ENCODE results near the gene DNMBP.
"Not testable (repeated sequence)": the region's sequence is repeated elsewhere in the genome, so short reads cannot be mapped to it uniquely, and the experiment has no call there.

Gene DNMBP

GRCh38 chr10:99915414-99915813 is 94.3 kb downstream of the DNMBP start:
- Mint-ChIP-seq H3K27me3 (ENCODE audit: low read depth) (no peaks in the 10 kb centered on the region), H3K36me3 (ENCODE audit: low read depth) (no peaks in the 10 kb centered on the region), H3K9me3 (no peaks in the 10 kb centered on the region), H3K27ac (no peak overlapping the region), H3K4me3 (no peak overlapping the region), H3K4me1 (ENCODE audit: low read depth) (no peaks in the 10 kb centered on the region)
- DNase-seq (ENCODE audit: low spot score) = no peak

DNA sequence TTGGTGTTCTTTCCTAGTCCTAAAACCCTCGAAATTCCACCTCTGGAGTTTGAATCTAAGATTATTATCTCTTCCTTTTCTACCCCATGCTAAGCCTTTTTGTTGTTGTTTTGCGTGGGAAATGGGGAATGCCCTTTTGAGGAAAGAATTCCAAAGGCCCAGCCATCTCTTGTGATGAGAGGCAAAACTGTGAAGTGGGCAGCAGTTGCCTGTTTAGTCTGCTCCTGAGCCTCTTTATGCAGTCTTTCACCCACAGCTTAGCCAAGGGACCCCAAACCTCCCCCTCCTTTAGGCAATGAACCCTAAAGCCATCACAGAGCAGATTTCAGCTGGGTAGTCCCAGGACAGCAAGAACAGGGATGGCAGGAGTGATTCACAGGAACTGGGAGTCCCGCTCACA is 95.5 kb downstream of the DNMBP start:
- no peaks in the 10 kb centered on the region for H3K36me3 Mint-ChIP-seq (ENCODE audit: low read depth)
- no peak for DNase-seq (ENCODE audit: low spot score)
- no peaks in the 10 kb centered on the region for H3K9me3 Mint-ChIP-seq
- H3K4me3 Mint-ChIP-seq = no peak overlapping the region
- H3K27me3 Mint-ChIP-seq (ENCODE audit: low read depth) = no peaks in the 10 kb centered on the region
- peaks cover 1% of the 10 kb centered on the region for H3K4me1 Mint-ChIP-seq (ENCODE audit: low read depth)
- H3K27ac Mint-ChIP-seq = no peak overlapping the region

DNA sequence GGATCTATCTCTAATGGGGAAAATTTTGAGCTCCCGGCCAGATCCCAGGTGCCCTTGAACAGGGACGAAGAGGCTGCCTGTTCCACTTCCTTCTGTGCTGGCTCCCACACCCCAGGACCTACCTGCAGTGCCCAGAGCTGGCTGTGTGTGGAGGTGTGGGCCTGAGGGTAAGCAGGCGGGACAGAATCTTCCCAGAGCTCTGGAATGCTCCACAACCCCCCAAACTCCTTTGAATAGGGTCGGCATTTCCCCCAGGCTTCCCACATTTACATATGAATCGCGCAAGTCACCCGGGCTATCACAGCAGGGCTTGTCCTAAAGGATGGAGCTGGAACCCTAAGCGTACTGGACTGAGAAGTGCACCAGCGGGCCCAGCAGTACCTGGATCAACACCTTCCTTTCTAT is 95.9 kb downstream of the DNMBP start:
- DNase-seq (ENCODE audit: low spot score) = no peak
- Mint-ChIP-seq H3K36me3 (ENCODE audit: low read depth) (no peaks in the 10 kb centered on the region), H3K27me3 (ENCODE audit: low read depth) (no peaks in the 10 kb centered on the region), H3K4me3 (no peak overlapping the region), H3K27ac (no peak overlapping the region), H3K4me1 (ENCODE audit: low read depth) (peaks cover 6% of the 10 kb centered on the region), H3K9me3 (no peaks in the 10 kb centered on the region)

GRCh38 chr10:99912041-99912440 is 97.7 kb downstream of the DNMBP start:
- no peak overlapping the region for H3K4me3 Mint-ChIP-seq
- H3K4me1 Mint-ChIP-seq (ENCODE audit: low read depth) = peaks cover 7% of the 10 kb centered on the region
- DNase-seq (ENCODE audit: low spot score) = no peak
- no peaks in the 10 kb centered on the region for H3K9me3 Mint-ChIP-seq
- H3K27me3 Mint-ChIP-seq (ENCODE audit: low read depth) = no peaks in the 10 kb centered on the region
- no peaks in the 10 kb centered on the region for H3K36me3 Mint-ChIP-seq (ENCODE audit: low read depth)
- H3K27ac Mint-ChIP-seq = no peak overlapping the region

DNA sequence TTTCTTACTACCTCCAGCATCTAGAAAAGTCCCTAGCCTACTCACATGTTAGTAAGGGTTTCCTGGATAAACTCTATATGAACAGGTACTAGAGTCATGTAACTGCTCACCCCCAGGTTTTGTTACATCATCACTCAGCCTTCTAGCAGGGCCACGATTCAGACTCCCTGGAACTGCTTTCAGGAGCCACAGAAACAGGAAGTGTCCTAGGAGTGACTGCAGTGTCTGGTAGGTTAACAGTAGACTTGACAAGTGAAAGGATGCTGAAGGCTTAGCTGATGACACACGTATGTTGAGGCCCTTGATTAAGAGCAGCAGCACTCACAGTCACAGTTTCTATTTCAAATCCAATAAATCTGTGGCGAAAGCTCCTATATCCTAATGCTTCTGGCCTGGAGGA is 101.2 kb downstream of the DNMBP start:
- no peak for DNase-seq (ENCODE audit: low spot score)
- Mint-ChIP-seq H3K27ac (no peak overlapping the region), H3K36me3 (ENCODE audit: low read depth) (no peaks in the 10 kb centered on the region), H3K4me3 (no peak overlapping the region), H3K4me1 (ENCODE audit: low read depth) (peaks cover 7% of the 10 kb centered on the region), H3K9me3 (no peaks in the 10 kb centered on the region), H3K27me3 (ENCODE audit: low read depth) (no peaks in the 10 kb centered on the region)

DNA sequence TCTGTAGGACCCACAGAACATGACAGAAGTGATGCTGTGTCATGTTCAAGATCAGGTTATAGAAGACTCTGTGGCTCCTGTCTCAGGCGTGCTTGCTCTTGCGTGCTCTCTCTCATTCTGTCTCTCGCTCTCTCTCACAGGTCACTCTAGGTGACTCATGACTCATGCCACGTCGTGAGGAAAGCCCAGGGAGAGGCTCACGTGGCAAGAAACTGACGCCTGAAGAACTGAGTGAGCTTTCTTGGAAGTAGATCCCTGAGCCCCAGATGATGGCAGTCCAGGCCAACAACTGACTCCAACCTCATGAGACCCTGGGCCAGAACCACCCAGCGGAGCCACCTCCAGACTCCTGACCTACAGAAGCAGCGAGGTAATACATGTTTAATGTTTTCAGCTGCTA is 103.3 kb downstream of the DNMBP start:
- Mint-ChIP-seq H3K27ac (no peak overlapping the region), H3K9me3 (no peaks in the 10 kb centered on the region), H3K4me1 (ENCODE audit: low read depth) (peaks cover 7% of the 10 kb centered on the region), H3K27me3 (ENCODE audit: low read depth) (no peaks in the 10 kb centered on the region), H3K36me3 (ENCODE audit: low read depth) (no peaks in the 10 kb centered on the region), H3K4me3 (no peak overlapping the region)
- DNase-seq (ENCODE audit: low spot score) = no peak

GRCh38 chr10:99905971-99906370 is 103.8 kb downstream of the DNMBP start:
- peaks cover 7% of the 10 kb centered on the region for H3K4me1 Mint-ChIP-seq (ENCODE audit: low read depth)
- H3K27me3 Mint-ChIP-seq (ENCODE audit: low read depth) = no peaks in the 10 kb centered on the region
- DNase-seq (ENCODE audit: low spot score) = no peak
- no peak overlapping the region for H3K27ac Mint-ChIP-seq
- no peaks in the 10 kb centered on the region for H3K36me3 Mint-ChIP-seq (ENCODE audit: low read depth)
- no peak overlapping the region for H3K4me3 Mint-ChIP-seq
- H3K9me3 Mint-ChIP-seq = no peaks in the 10 kb centered on the region

DNA sequence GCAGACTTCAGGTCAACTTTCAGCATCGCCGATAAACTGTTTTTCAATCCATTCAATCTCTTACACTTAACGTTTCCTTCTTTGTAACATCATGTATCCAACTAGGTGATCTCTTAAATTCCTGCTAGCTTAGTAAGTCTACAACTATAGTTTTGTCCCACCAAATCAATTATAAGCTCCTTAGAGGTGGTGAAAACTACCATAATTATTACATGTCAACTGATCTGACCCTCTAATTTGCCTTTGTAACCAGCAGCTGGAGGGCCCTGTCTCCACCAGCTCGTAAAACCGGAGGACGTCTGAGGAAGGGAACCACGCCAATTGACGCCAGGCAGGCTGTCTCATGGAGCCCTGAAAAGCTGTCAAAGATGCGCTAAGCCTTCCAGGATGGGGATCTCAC is 113.9 kb downstream of the DNMBP start:
- H3K27me3 Mint-ChIP-seq (ENCODE audit: low read depth) = no peaks in the 10 kb centered on the region
- H3K9me3 Mint-ChIP-seq = no peaks in the 10 kb centered on the region
- H3K4me1 Mint-ChIP-seq (ENCODE audit: low read depth) = no peaks in the 10 kb centered on the region
- H3K4me3 Mint-ChIP-seq = no peak overlapping the region
- no peaks in the 10 kb centered on the region for H3K36me3 Mint-ChIP-seq (ENCODE audit: low read depth)
- DNase-seq (ENCODE audit: low spot score) = no peak
- no peak overlapping the region for H3K27ac Mint-ChIP-seq

- not testable (repeated sequence) for H3K27ac Mint-ChIP-seq; H3K4me1 Mint-ChIP-seq (ENCODE audit: low read depth); DNase-seq (ENCODE audit: low spot score); H3K27me3 Mint-ChIP-seq (ENCODE audit: low read depth); H3K4me3 Mint-ChIP-seq; H3K36me3 Mint-ChIP-seq (ENCODE audit: low read depth); H3K9me3 Mint-ChIP-seq
Observed at GRCh38 chr10:99895066-99895465, 114.7 kb downstream of the DNMBP start.

GRCh38 chr10:99894613-99895012 is 115.1 kb downstream of the DNMBP start:
- H3K27ac Mint-ChIP-seq = no peak overlapping the region

GRCh38 chr10:99888622-99889021 is 121.1 kb downstream of the DNMBP start:
- peaks cover 2% of the 10 kb centered on the region for H3K27me3 Mint-ChIP-seq (ENCODE audit: low read depth)
- H3K4me3 Mint-ChIP-seq = no peak overlapping the region
- H3K4me1 Mint-ChIP-seq (ENCODE audit: low read depth) = no peaks in the 10 kb centered on the region
- H3K9me3 Mint-ChIP-seq = no peaks in the 10 kb centered on the region
- no peak overlapping the region for H3K27ac Mint-ChIP-seq
- no peak for DNase-seq (ENCODE audit: low spot score)
- no peaks in the 10 kb centered on the region for H3K36me3 Mint-ChIP-seq (ENCODE audit: low read depth)

More at GRCh38 chr10:99894613-99895012, 115.1 kb downstream of the DNMBP start:
- Mint-ChIP-seq H3K27me3 (ENCODE audit: low read depth) (no peaks in the 10 kb centered on the region), H3K9me3 (no peaks in the 10 kb centered on the region), H3K4me3 (no peak overlapping the region), H3K4me1 (ENCODE audit: low read depth) (no peaks in the 10 kb centered on the region), H3K36me3 (ENCODE audit: low read depth) (no peaks in the 10 kb centered on the region)
- no peak for DNase-seq (ENCODE audit: low spot score)

DNA sequence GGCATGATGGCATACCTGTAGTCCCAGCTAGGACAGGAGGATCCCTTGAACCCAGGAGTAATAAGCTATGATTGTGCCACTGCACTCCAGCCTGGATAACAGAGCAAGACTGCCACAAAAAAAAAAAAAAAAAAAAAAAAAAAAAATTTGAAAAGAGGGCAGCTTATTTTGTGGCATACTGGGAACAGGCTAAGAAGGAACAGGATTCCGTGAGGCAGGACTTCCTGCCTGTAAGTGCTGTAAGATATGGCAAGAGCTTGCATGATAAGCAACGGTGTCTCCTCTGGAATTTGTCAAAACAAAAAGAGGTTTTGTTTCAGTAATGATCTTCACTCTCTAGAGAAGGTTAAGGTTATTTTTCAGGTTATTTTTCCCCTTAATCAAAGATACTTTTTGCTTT is 126.2 kb downstream of the DNMBP start:
- Mint-ChIP-seq H3K9me3 (no peaks in the 10 kb centered on the region), H3K27ac (no peak overlapping the region), H3K27me3 (ENCODE audit: low read depth) (peaks cover 8% of the 10 kb centered on the region), H3K4me3 (no peak overlapping the region), H3K36me3 (ENCODE audit: low read depth) (peaks cover 2% of the 10 kb centered on the region), H3K4me1 (ENCODE audit: low read depth) (peaks cover 5% of the 10 kb centered on the region)
- DNase-seq (ENCODE audit: low spot score) = no peak

- Mint-ChIP-seq H3K4me3 (no peak overlapping the region), H3K27me3 (ENCODE audit: low read depth) (peaks cover 20% of the 10 kb centered on the region), H3K36me3 (ENCODE audit: low read depth) (peaks cover 2% of the 10 kb centered on the region), H3K4me1 (ENCODE audit: low read depth) (peaks cover 8% of the 10 kb centered on the region), H3K27ac (no peak overlapping the region), H3K9me3 (no peaks in the 10 kb centered on the region)
- DNase-seq (ENCODE audit: low spot score) = no peak
Observed at GRCh38 chr10:99881371-99881770, 128.4 kb downstream of the DNMBP start.

DNA sequence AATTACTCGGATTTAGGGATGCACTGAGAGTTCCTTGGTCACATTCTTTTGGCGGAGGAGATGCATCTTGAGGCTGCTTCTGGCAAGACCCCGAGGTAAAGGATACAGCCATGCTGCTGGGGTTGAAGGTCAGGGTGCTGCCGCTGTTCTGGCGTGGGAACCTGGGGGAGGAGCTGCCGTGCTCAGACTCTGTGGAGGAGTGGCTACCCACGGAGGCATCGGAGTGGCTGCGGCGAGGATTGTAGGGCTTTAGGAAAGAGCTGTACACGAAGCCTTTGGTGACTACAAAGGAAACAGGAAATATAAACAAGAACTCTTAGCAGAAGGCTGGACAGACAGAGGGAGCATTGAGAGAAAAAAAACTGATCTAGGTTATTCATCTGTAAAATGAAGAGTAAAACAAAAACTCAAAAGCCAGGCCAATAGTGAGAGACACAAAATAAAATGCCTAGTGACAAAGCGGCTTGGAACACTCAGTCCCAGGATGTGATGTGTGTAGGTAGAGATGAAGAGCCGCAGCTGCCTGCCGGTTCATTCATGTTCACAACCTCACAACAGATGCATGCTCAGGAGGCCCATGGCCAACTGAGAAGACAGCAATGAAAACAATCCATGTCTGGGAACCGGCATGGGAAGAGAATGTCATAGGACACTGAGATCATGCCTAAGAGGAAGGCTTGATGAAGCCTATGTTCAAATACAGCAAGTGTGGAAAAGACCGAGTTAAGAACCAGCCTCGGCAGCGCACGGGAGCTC is 129.5 kb downstream of the DNMBP start:
- H3K36me3 Mint-ChIP-seq (ENCODE audit: low read depth) = peaks cover 2% of the 10 kb centered on the region
- DNase-seq (ENCODE audit: low spot score) = no peak
- H3K4me1 Mint-ChIP-seq (ENCODE audit: low read depth) = peaks cover 8% of the 10 kb centered on the region
- H3K27me3 Mint-ChIP-seq (ENCODE audit: low read depth) = peaks cover 30% of the 10 kb centered on the region
- H3K9me3 Mint-ChIP-seq = no peaks in the 10 kb centered on the region
- no peak overlapping the region for H3K27ac Mint-ChIP-seq
- no peak overlapping the region for H3K4me3 Mint-ChIP-seq

DNA sequence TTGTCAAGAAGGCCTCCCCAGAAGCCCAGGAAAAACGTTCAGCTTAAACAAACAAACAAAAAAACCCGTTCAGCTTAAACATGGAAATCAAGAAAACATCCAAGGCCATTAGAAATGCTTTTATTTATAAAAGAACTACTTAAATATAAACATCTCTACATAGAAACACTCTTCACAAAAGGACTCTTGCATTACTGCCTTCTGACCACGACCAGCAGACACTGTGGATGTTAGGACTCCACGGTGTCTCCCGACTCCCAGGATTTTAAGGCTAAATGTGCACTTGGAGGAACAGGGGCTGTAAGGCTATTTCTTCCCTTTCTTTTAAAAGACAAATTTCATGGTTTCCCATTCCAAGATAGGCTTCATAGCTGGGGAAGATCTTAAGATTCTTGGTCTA is 134.3 kb downstream of the DNMBP start:
- no peaks in the 10 kb centered on the region for H3K9me3 Mint-ChIP-seq
- H3K27me3 Mint-ChIP-seq (ENCODE audit: low read depth) = peaks cover 66% of the 10 kb centered on the region
- no peak overlapping the region for H3K27ac Mint-ChIP-seq
- peaks cover 13% of the 10 kb centered on the region for H3K4me1 Mint-ChIP-seq (ENCODE audit: low read depth)
- no peak overlapping the region for H3K4me3 Mint-ChIP-seq
- peaks cover 2% of the 10 kb centered on the region for H3K36me3 Mint-ChIP-seq (ENCODE audit: low read depth)
- no peak for DNase-seq (ENCODE audit: low spot score)
